Measurements from ENCODE around the gene ITIH5. TPM values are rescaled to one million over a fixed set of nuclear protein-coding genes. Genes with fewer than 3 reads are reported as not detected.
"Not testable (repeated sequence)": the region's sequence is repeated elsewhere in the genome, so short reads cannot be mapped to it uniquely, and the experiment has no call there.

ITIH5 gene
- total RNA-seq, 1 donor from 2014 or later: 11.1 TPM

DNA sequence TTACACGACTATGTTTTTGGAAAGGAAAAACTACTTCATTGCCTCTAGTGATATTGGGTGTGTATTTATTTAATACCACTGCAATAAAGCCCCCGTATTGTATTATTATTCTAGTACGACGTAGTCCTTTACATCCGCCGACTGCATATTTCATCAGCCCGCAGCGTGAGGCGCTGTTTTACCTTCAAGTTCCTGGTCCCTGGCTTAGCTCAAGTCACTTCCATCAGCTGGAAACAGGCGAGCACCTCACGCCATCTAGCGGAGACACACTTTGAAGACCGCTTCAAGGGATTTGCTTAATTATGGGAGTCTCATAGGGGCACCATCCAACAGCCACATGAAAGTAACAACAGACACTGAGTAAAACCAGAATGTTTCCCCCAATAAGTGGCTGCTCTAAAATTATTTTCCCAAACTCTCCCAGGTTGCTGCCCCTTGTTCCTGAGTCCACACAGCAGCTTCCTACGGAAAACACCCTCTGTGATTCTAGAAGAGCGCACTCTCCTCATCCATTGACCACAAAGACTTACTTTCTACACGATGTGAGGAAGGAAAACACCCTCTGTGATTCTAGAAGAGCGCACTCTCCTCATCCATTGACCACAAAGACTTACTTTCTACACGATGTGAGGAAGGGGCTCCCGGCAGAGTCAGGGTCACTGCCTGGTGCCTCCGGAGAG, 20.6 kb upstream of the ITIH5 start:
- peak; percentile 88 for DNase-seq (ENCODE audit: low read depth)

DNA sequence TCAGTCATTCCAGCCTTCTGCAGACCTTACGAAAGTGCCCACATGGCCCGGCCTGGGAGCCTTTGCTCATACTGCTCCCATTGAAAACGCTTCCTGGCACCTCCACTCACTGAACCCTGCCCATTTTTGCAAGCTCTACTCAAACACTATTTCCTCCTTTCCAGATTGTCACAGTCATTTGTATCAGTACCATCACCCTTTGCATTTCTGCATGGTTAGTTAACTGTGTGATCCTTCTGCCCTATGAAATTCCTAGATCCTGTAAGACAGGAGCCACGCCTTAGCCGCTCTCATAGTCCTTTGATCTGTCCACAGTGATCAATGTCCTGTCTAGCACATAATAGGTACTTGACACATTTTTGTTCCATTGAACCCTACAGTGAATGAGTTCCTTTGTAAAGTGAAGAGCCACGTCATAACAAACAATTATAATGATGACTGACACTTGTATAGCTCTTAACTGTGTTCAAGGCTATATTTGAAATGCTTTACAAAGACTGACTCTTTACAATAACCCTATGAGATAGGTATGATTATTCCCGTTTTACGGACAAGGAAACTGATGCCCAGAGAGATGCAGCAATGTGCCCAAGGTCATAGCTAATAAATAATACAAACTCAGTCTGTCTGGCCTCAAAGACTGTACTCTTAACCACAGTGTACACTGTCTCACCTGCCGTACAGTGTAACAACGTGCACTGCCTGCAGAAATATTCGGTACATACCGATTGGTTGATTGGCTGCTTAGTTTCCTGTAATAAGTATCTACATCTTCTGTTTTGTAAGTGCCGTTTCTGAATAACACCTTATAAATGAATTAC, 19.8 kb upstream of the ITIH5 start:
- peak; percentile 13 for DNase-seq (ENCODE audit: low read depth)

DNA sequence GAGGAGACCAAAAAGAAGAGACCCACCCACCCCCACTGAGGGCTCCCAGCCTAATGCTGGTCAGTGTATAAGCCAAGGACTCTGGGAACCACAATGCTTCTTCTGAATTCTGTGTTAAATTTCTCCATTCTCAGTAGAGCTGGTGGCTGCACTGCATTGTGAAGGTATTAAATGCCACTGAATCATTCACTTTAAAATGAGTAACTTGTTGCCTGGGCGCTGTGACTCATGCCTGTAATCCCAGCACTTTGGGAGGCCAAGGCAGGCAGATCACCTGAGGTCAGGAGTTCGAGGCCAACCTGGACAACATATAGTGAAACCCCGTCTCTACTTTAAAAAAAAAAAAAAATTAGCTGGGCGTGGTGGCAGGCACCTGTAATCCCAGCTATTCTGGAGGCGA, 13.3 kb upstream of the ITIH5 start:
- DNase-seq (ENCODE audit: low read depth): peak; percentile 55

DNA sequence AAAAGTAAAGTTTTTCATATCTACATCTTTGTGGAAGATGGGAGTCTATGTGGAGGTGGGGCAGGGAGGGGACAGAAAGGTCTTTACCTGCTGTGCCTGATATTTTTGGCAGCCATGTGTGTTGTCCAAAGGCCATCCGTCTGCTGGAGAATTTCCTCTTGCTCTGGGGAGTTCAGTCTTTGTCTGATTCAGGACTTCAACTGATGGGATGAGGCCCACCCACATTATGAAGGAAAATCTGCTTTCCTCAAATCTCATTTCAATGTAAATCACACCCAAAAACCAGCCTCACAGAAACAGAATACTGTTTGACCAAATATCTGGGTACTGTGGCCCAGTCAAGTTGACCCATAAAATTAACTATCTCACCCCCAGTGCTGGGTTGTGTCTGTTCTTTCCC, 12.5 kb upstream of the ITIH5 start:
- no peak for DNase-seq (ENCODE audit: low read depth)

DNA sequence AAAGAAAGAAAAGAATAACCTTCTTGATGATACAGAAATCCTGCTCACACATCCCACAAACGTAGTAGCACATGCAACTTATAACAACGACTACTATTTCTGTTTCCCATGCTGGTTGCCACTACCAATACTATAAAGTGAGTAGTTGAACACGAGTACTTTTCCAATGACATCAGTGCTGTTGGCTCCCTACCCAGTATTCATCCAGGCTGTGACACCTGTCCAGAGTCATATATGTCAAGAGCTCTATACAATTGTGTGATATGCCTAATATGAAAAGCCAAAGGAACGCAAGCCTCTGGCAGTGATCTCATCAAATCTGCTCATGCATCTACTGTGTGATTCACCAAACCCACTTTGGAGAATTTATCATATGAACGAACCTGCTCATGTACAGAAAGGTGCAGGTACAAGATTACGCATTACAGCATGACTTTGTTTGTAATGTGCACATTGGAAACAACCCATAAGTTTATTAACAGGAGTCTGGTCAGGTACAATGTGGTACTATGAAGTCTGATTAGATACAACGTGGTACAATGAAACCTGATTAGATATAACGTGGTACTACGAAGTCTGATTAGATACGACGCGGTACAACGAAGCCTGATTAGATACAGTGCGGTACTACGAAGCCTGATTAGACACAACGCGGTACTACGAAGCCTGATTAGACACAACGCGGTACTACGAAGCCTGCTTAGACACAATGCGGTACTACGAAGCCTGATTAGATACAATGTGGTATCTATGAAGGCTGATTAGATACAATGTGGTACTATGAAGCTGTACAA, 5.8 kb upstream of the ITIH5 start:
- DNase-seq (ENCODE audit: low read depth): no peak

DNA sequence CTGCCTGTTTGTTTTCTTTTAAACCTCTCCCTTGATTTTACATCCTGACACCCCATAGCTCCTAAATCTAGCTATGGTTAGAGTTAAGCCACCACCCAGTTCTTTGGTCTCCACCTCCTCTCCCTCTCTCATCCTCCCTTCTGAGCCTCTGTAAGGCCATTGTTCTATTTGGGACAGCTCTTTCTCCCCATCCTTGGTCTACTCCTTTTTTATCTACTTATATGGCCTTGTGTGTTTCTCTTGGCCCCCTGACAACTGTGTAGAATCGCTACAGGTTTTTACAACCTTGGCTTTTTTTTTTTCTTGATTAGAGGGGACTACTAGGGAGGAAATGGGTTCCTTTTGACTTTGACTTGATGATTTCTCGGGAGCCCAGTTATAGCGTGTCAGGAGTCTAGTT, 3.4 kb upstream of the ITIH5 start:
- DNase-seq (ENCODE audit: low read depth): no peak

DNA sequence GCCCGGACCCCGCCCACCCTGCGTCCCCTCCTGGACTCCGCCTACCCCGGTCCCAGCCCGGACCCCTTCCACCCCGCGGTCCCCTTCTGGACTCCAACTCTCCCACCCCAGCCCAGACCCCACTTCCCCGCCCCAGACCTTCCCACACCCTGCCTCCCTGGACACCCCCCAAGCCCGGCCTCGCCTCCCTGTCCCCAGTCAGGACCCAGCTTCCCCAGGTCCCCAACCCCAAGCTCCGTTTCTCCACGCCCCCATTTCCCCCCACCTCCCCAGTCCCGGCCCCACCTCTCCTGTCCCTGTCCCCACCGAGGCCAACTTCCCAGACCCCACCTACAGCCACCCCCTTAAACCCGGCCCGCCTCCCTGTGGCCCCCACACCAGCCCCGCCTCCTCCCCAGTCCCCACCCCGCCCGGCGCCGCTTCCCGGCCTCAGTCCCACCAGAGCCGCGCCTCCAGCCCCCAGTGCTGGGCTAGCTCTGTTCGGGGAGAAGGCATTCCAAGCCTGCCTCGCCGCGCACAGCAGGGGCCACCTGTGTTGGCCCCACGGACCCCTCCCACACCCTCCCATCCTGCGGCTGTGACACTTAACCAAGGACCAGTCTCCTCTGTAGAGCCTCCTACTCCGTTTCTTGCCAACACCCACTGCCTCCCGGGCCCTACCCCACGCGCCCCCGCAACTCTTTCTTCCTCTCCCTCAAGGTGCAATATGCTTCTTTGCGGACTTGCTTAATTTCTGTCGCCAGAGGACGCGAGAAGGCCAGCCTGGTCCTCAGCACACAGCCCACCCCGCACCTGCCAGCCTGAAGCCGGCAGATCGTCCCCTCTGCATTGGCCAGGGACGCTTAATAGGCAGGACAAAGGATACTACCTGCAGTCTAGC, 736 bp upstream of the ITIH5 start:
- DNase-seq (ENCODE audit: low read depth): no peak

DNA sequence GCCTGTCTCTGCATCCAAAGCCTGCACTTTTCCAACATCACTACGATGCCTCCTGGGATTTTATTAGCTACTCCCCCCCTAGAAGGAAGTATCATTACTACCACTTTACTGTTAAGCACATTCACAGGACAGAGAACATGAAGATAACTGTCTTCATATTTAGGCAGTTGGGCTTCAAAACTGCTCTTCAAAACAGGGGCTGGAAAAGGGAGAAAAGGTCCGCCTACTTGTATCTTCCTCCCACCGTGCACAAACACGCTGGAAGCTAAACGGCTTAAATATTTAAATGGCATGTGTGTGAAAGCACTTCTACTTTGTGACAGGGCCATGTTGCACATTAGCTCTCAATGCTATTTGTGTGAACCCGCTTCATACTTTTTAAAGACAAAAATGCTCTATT, 999 bp downstream of the ITIH5 start:
- DNase-seq (ENCODE audit: low read depth): no peak

DNA sequence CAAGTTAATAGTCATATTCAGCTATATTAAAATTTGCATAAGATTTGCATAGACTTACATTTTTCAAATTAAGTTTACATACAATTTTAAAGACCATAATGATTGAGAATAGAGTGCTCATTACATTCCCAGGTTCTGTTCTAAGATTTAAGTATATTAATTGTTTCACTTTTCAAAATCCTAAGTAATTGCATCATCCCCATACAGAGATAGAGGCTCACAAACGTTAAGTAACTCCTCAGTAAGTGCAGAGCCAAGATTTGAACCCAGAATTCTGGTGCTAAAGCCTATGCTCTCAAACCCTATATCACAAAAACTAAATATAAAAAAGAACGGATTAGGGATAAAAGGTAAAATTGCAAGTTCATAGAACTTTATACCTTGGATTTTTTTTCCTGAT, 2.1 kb downstream of the ITIH5 start:
- no peak for DNase-seq (ENCODE audit: low read depth)

DNA sequence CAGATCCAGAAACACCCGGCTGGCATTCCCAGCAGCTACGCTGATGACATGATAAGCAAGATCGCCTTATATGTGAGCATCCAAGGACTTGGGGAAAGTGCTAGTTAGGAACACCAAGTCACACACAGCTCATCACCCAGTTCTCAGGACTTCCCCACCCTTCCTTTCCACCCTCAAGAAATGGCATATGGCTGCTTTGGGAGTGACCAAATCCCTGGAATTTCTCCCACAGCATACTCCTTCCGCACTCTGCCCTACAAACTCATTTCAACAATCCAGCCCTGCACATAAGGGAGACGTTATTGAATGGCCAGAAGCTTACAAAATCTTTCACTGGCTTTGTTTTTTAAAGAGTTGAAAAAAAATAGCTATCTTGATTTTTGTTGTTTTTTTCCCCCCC, 4.2 kb downstream of the ITIH5 start:
- DNase-seq (ENCODE audit: low read depth): no peak

DNA sequence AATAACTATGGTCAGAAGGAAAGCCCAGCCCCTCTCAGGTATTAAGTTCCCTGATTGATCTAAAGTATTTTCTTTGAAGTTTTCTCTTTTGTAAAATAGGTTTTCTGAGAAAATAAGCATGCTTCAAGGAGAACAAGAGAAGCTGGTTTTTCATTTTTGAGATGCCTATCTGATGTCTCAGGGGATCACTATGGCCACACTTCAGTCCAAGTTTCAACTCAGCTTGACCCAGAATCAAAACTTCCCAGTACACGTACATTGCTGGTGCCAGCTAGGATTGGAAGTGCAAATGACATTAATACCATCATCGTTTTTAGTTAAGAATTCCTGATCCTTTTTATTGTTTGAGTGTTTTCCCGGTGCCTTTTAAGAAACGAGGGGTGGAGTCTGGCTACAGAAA, 7.2 kb downstream of the ITIH5 start:
- no peak for DNase-seq (ENCODE audit: low read depth)

DNA sequence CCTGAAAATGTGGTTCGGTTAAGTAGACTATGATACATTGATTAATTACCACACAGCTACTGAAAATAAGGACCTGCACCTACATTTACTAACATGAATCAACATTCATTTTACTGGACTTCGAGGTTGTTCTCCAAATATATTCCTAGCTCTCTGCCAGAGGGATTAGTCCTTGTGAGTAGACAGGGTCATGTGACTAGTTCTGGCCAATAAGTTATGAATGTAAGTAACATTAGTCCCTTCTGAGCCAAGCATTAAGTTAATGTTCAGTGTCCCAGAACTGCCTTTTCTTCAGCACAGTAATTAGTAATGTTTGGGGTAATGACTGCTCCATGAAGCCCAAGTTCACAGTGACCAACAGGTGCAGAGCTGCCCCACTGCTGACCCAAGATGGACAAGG, 9.2 kb downstream of the ITIH5 start:
- no peak for DNase-seq (ENCODE audit: low read depth)

DNA sequence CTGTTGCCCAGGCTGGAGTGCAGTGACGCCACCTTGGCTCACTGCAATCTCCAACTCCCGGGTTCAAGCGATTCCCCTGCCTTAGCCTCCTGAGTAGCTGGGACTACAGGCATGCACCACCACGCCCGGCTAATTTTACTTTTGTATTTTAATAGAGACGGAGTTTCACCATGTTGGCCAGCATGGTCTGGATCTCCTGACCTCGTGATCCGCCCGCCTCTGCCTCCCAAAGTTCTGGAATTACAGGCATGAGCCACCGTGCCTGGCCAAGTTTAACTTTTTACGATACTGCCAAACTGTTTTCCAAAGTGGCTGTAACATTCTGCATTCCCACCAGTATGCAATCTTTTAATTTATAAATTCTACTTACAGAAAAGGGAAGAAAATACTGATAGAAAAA, 9.7 kb downstream of the ITIH5 start:
- DNase-seq (ENCODE audit: low read depth): not testable (repeated sequence)

DNA sequence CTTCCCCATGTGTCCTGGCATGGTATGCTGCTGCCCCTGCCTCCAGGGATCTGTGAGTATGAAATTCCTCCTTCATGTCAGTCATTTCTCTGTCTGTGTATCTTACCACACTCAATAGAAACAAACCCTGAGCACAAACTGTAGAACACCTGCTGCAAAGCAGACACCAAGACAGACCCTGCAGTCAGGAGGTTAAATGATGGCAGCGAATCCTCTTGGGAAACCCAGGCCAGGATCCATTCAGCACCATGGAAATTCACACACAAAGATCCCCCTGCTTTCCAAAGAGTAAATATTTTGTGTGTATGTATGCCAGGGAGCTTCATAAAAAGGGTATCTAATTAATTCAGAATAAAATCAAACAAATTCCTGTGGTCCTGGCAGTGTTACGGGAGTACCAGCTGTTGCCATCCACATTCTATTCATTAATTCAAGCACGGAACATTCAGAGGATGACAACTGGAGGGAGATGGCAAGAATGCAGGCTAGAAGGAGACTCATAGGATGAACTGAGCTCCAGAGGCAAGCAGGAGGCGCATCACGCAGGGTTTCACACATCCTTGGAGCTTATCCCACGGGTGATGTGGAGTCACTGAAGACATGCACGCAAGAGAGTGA, 14.8 kb downstream of the ITIH5 start:
- no peak for DNase-seq (ENCODE audit: low read depth)

DNA sequence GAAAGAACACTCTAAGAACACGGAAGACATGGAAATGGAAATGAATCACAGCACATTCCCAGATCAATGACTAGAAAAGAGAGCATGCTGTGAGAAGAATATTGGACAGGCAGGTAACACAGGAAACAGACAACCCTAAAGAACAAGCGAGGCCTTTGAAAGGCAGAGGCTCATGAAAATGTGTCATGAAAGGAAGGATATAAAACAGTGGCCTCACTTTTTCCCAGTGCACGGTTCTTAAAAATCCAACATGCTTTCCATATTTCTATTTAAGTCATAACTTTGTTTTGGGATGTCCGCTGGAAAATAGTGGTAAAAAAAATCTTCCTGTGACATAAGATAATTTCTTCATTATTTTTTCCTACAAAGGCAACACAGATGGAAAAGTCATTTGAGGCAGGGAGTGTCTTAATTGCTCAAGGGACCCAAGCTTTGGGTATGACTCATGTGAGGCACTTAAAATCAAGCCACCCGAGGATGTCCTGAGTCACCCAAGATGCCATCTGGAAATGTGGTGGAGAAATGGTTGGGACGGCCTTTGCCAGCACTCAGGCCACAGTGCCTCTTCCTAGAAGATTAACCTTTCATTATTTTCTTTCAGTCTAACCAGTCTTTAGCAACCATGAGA, 17.0 kb downstream of the ITIH5 start:
- DNase-seq (ENCODE audit: low read depth): no peak

DNA sequence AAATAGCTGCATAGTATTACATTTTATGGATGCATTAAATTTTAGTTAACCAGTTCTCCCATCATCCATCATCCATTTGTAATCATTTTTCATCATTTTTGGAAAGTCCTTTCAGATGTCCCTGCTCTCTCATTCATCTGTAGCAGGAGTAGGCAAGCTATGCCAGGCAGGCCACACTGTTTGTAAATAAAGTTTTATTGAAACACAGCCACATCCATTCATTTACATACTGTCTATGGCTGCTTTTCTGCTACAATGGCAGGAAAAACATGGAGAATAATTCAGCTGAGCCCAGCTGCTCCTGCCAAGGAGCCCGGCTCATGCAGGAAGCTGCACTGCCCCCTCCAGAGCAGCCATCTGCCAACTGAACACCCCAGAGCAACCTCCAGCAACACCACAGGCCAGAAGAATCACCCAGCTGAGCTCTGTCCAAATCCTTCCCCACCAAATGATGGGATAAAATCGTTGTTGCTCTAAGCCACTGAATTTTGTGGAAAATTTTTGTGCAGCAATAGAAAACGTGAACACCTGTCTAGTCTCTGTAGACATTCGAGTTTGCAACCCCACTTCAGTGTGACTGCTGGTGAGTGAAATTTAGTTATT, 19.6 kb downstream of the ITIH5 start:
- no peak for DNase-seq (ENCODE audit: low read depth)

DNA sequence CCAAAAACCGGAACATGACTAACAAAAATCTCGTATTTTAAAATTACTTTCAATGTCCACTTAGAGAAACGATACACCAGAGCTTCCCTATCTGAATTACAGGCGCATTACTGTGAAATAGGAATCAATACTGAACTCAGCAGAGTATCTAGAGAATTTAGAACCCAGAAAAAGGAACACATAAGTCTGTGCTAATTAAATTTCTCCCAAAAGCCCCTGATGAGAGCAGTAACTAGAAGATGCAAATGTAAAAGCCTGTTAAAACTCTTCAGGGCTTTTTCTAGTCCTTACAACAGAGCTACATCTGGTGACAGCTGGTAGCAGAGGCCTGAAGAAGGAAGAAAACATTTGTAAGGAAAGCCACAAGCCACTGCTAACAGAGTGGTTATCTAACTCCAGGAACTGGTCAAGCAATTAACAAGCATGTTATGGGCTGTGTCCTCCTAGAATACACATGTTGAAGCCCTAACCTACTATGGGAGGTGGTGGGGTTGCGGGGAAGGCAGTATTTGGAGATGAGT, 24.2 kb downstream of the ITIH5 start:
- DNase-seq (ENCODE audit: low read depth): no peak

DNA sequence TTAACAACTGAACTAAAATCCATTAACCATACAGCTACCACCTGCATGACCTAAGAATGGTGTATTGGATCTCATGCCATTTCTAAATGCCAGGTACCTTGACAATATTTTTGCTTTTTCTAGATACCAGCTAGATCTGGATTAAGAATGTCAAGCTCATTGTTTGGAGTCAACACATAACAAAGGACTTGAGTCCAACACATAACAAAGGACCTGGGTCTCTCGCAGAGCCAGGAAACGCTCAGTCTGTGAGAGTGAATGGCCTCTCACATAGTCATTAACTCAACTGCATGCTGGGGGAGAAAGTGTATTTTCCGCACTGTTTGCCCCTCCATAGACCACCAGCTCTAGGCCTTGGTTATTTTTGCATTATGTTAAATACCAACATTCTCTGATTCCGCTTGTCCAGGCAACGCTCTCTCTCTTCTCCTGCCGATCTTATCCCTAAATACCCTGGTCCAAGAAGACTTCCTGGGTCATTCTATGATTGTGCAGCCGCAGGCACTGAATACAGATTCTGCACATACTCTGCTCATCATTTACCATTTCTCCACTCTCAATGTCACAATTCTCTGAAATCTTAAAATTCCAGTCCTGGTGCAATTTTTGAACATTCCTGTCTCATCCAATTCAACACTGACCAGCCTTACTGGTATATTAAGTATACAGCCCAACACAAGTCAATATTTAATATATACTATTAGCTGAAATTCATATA, 31.2 kb downstream of the ITIH5 start:
- DNase-seq (ENCODE audit: low read depth): no peak

DNA sequence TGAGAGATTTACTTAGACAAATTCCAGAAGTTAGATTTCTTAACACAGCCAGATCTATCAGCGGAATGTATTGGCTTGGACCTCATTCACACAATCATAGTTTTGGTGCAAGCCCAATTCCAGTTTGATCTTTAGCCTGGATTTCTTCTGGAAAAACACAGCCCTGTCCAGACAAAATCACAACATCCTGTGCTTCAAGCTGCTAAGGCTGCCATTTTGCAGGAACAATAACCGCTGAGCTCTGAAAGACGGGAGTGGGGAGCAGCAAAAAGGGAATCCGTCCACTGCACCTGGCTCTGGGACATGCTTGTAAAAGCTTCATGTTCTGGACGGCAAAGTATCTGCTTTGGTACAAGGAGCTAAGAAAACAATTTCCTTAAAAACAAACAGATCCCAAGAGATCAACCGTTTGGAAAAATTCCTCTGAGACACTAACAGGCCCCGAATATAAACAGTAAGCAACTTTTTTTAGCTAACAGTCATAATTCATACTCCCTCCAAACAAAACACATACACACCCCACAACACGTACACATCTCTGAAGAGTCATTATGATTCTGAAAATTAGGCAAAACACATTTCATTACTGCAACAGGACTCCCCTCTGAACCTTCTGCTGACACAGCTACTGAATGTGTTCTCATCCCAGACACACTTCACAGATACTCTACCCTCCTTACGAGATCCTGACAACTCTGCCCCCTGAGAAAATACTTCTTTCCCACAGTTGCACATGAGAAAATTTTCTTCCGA, 32.4 kb downstream of the ITIH5 start:
- DNase-seq (ENCODE audit: low read depth): no peak
